ENCODE measurements around the gene VPS33A.
"Not testable (repeated sequence)": the region's sequence is repeated elsewhere in the genome, so short reads cannot be mapped to it uniquely, and the experiment has no call there.

The VPS33A gene

DNA sequence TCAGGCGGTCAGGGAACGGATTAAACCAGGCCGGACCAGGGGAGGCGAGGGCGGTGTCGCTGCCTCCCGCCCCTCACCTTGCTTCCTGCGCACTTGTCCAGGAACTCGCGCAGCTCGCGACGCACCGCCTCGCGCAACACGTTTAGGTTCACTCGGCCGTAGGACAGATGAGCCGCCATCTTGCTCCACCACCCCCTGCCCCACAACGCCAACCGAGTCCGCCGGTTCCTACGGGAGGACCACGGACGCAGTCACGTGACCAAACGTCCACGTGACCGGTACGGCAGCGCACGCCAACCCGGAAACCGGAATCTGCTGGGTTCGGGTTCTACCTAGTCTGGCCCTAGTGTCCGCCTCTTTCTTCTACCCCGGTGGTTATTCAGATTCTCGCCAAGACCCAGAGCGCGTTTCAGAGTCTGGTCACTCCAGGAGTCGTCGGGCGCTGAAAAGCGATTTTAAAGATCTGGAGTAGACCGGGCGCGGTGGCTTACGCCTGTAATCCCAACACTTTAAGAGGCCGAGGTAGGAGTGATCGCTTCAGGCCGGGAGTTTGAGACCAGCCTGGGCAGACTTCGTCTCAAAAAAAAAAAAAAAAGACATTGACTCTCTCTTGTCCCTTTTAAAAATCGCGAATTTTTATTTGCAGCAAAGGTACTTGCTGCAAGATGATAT is at the start of gene VPS33A:
TSS of gene VPS33A (minus strand) at position 265 of the 672 bp plus-strand sequence. CDS start at position 179, 86 bp downstream.
- peak; percentile 82 for DNase-seq

DNA sequence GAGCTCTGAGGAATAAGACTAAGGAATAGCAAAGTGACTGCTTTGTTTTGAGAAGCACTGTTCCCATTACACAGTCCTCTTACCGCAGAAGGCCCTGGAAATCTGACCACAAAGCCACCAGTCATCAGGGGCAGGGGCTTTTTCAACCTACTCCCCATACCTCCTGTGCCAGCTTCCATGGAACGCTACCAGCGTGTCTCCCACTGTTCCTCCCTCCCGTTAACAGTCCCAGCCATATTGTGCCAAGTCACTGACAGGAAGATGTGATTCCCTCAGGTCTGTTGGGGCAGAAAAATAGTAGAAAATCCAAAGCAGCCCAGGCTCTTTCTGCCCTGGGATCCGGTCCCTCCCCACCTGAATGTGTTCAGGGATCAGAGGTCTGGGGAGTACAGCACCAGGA is 46.6 kb upstream of the VPS33A start:
- DNase-seq, result no peak

DNA sequence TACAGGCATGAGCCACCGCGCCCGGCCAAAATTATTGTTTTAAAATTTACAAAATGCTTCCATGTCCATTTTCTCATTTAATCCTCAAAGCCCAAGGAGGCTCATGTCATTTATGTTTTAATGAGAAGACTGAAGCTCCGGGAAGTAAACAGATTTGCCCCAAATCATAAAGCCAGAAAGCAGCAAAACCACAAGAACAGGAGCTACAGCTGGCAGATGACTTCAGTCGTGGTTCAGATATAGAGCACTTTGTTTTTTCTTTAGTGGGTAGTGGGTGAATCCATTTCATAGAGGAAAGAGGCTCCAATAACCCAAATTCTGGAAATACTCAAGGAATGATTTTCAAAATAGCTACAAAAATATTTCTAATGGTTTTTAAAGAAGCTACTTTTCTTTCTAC is 45.4 kb upstream of the VPS33A start:
- no peak for DNase-seq

DNA sequence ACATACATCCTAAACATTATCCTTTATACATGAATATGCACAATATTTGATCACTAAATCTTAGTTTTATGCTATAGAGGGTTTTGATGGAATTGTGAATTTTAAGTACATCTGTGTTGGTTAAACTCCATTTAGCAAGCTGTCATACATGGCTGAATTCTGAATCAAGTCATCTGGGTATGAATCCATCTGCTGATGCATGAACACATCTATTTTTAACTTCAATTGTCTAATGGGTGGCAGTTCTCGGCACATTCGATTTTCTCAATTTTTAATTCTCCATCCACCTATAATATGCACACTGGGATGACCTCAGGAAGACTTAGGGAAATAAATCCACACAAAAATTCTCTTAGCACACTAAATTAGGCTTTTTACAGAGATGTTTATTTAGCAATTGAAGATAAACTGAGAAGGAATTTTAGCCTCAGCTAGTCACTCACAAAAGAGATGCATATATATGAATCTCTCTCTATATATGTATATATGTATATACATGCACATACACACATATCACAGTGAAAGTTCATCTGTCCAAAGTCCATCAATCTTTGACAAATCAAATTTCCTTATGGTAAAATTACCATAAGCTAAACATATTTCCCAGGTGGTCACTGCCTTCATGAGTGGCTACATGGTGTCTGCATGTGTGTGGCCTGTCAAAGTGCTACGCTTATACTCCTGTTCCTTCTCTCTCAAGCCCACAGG is 44.5 kb upstream of the VPS33A start:
- no peak for DNase-seq

DNA sequence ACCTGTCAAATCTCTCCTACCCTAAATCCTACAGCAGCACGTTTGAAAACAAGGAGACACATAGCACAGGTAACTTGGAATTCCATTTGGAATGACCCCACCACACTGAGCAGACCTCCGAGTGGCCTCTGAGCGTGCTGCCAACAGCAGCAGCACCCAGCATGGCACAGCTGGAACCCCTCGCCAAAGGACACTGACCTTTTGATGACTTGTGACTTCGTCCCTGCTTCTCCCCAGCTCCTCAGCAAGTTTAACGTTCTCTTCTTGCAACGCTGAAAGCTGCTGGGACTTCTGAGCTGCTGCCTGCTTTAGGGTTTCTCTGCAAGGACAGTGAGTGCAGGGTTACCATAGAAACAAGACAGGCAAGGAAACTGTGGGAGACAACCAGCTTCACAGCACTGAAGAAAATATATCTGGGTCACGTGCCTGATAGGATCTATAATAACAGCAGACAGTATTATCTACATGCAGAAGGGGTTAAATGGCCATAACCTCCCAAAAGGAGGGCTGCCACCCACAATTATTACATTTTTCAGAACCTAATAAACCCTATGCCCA is 43.3 kb upstream of the VPS33A start:
- DNase-seq, result no peak

DNA sequence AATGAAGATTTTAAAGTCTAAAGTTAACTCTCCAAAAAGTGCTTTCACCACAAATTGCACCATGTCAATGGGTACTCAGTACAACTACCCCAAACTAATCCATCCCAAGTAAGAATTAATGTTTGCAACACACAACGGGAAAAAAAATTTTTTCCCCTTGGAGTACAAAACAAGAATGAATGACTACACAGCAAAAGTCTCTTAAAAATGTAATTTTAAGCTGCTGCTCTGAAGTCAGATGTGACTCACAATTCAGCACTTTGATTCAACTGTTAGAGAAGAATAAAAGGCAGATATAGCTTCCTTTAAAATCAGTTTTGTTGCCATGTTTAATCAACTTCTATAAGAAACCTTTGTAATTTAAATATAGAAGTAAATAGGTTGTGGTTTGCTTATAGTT is 42.5 kb upstream of the VPS33A start:
- DNase-seq, result no peak

DNA sequence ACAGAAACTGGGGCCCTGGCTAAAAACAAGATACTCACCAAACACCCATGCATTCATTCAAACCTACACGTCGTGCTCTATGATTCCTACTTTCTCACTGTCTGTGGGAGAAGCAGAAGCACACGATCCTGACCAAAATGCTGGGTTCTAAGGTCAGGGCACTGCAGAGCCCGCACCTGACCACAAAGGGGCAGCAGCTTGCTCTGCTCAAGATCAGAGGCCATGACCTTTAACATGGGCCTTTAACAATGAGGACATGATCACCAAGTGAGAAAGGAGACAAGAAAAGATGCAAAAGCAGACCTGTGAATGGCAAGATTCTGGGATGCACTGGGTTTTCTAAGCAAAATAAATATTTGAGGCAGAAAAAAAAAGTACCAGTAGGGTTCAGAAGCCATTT is 40.1 kb upstream of the VPS33A start:
- DNase-seq, result no peak

DNA sequence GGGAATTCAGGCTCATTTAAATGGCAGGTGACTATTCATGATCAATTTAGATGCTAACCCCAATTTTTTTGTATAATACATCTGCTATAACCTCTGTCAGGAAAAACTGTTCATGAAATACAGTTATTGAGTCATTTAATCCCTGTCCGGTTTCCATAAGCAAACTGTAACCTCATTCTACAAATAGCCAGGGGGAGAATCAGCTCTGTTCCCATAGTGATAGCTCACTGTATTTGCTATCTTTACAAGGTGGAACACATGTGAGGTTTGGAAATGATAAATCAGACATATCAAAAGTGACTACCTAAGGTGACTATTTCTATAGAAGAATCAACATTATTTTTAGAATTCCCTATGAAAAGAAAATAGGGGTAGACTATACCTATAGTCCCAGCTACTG is 38.6 kb upstream of the VPS33A start:
- no peak for DNase-seq

DNA sequence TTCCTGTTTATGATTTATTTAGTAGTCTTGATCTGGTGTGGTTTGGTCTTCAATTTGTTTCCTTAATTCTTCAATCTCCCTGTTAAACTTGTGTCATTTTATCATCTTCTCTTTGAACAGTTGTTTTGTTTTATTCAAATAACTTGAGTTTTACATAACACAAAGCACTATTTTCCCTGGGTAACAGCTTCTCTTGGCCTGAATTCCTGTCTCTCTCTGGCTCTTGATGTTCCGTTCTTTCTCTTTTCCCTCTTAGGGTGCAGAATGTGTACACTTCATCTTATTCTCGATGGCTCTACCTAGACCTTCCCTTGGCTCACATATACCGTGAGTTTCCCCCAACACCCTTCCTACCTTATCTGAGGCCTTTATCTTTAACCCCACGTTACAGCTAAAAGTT is 36.8 kb upstream of the VPS33A start:
- no peak for DNase-seq

DNA sequence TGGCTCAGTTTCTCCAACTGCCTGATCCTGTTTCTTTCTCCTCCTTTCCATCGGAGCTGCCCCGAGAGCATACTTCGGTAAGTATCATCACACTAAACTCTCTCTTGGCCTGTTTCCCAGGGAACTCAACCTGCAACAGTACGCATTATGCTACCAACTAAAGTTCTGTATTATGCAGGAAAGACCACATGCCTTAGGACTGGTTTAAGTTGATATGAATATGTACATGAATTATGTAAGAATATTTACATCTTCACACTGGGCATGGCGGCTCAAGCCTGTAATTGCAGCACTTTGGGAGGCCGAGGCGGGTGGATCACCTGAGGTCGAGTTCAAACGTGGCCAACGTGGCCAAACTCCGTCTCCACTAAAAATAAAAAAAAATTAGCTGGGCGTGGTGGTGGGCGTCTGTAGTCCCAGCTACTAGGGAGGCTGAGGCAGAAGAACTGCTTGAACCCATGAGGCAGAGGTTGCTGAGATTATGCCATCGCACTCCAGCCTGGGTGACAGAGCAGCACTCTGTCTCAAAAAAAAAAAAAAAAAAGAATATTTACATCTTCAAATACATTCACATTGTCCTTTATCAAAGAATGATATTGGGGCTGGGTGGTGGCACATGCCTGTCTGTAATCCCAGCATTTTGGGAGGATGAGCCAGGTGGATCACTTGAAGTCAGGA is 31.9 kb upstream of the VPS33A start:
- no peak for DNase-seq

DNA sequence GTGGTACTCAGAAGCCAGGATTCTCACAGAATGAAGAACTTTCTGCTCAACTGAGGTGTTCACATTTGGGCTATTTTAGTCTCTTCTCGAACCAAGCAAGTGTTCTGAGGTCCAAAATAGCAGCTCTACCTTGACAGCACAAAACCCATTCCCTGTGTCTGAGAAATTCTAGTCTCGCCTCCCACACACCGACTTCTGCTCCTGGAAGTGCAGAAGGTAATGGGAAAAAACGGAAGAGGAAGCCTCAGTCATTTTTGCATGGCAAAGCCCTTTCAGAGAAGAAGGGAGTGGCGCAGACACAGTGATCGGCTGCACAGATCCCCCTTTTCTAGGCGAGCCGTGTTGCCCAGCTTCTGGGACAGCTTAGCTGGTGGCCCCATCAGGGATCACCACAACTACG is 31.2 kb upstream of the VPS33A start:
- no peak for DNase-seq

DNA sequence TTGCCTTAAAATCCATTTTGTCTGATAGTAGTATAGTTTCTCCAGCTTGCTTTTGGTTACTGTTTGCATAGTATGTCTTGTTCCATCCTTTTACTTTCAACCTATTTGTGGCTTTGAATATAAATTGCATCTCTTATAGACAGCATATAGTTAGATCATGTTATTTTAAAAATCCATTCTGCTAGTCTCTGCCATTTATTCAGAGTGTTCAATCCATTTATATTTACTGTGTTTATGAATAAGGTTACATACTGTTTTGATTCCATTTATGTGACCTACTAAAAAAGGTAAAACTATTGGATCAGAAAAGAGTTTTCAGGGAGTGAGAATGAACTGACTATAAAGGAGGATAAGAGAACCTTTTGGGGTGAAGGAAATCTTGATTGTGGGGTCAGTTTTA is 29.6 kb upstream of the VPS33A start:
- no peak for DNase-seq

DNA sequence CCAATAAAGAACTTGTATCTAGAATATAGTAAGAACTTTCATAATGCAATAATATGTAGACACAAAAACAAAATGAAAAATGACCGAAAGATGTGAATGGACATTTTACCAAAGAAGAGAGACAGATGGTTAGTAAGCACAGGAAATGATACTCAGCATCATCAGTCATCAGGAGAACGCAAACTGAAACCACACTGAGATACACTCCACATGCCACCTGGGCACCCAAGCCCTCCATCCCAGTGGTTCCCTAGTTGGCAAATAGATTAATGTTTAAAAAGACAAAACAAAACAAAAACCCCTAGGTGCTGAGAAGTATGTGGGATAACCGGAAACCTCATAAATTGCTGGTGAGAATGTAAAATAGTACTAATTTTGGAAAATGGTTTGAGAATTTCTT is 26.8 kb upstream of the VPS33A start:
- no peak for DNase-seq

DNA sequence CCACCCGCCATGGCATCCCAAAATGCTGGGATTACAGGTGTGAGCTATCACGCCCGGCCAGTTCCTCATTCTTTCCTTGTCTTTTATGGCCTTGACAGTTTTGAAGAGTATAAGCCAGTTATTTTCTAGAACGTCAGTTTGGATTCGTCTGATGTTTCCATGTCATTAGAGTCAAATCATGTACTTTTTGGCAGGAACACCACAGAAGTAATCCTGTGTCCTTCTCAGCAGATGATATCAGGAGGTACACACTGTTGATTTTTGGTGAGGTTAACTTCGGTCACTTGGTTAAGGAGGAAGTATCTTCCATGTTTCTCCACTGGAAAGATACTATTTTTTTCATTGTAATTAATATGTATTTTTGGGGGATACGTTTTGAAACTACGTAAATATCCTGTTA is 25.1 kb upstream of the VPS33A start:
- no peak for DNase-seq

DNA sequence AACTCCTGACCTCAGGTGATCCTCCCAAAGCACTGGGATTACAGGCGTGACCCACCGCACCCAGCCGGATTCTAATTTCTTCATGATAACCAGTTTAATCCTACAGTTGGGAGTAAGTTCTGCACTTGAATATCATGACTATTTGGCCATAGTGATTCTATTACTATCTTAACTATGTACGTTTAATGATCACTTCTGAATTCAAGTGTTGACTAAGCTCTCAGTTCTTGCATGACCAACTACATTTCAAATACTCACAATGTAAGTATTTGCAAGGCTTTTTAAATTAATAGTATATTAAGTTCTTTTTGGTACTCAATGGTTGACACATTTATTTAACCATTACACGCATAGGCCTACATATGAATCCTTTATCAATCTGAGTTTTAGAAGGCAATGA is 17.4 kb upstream of the VPS33A start:
- DNase-seq, result no peak

DNA sequence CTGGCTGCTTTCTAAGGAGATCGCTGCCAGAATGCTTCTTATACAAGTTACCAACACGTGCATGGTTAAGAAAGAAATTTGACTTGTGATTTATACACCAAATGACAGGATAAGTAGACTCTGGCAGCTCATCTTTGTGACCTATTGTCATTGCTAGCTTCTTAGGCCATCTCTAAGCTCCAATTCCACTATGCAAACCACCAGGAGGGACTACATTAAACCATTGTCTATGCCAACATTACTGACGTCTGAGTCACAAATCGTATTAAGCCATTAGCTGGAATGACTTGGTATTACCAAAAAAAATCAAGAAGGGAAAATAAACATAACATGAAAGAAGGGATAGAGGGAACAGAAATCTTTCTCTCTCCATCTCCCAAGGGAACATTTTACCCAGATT is 15.8 kb upstream of the VPS33A start:
- DNase-seq, result no peak

DNA sequence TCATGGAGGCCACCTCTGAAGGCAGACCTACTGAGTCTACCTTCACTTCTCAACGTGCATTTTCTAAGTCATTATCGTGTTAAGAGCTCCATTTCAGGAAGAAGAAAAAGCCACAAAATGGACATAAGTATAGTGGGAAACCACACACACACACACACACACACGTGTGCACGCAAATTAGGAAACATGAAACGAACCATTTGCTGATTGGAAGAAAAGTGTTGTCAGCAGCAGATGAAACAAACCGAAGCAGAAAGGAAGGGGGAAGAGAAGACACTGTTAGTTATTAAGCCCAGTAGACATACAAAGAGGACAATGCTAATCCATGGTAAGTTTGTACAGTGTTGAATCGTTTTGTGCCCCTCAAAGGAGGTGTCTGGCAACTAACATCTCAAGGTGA is 9.9 kb upstream of the VPS33A start:
- no peak for DNase-seq

DNA sequence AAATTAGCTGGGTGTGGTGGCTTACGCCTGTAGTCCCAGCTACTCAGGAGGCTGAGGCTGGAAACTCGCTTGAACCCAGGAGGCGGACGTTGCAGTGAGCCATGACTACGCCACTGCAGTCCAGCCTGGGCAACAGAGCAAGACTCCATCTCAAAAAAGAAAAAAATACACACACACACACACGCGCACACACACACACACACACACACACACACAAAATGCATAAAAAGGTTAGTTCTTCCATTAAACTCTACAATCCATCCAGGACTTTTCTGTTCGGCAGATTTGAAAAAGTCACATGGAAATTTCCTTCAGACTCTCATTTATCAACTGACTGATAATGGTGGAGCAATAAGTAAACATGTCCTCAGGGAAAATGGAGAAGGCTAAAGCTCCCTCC is 9.2 kb upstream of the VPS33A start:
- DNase-seq, result no peak

DNA sequence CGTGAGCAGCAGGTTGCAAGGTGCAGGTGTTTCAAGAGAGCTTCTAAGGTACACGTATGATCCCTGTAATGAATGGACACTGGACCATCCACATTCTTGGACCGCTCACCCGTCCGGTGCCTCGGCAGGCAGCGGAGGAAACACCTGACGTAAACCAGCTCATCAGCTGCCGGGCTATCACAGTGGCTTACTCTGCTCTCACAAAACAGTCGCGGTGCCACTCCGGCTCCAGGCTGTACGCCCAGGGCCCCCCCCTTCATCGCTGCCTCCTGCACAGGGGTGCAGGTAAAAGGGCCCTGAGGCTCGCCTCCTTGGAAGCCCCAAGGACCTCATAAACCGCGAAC is 436 bp downstream of the VPS33A start:
- DNase-seq, result no peak

DNA sequence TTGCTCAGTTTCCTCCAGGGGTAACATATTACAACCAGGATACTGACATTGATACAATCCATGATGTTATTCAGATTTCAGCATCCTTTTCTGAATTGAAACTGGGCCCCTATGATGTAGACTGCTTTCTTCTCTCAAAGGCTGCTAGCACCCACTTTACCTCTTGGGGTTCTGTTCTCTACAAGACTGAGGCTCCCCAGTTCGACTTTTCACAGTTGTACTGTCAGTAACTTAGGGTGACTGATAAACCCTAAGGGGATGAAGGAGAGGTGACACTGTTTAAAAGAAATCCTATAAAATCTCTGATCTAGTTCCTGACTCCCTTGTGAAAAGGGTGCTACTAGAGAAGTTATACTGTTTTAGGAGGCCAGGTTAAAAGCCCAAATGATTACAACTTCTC is 818 bp downstream of the VPS33A start:
- DNase-seq, result no peak

DNA sequence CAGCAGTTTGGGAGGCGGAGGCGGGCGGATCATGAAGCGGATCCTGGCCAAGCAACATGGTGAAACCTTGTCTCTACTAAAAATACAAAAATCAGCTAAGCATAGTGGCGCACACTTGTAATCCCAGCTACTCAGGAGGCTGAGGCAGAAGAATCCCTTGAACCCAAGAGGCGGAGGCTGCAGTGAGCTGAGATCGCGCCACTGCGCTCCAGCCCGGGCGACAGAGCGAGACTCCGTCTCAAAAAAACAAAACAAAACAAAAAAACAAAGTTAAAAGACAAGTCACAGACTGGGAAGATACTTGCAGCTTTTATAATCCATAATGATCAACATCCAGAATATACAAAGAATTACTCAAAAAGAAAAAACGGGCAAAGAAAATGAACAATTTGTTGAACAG is 5.6 kb downstream of the VPS33A start:
- not testable (repeated sequence) for DNase-seq

DNA sequence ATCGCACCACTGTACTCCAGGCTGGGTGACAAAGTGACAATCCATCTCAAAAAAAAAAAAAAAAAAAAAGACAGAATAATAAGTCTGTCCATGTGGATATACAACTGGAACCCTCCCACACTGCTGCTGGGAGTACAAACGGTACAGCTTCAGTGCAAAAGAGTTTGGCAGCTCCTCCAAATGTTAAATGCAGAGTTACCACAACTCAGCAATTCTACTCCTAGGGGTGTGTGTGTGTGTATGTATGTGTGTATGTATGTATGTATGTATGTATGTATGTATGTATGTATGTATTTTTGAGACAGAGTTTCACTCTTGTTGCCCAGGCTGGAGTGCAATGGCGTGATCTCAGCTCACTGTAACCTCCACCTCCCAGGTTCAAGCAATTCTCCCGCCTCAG is 7.4 kb downstream of the VPS33A start:
- DNase-seq, result not testable (repeated sequence)

DNA sequence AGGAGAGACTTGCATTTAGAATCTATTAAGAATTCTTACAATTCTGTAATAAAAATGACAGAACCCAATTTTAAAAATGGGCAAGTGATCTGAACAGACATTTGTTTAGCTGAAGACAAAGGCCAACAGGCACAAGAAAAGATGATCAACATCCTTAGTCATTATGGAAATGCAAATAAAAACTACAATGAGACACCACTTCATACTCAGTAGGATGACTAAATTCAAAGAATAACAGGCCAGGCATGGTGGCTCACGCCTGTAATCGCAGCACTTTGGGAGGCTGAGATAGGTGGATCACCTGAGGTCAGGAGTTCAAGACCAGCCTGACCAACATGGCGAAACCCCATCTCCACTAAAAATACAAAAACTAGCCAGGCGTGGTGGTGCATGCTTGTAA is 7.8 kb downstream of the VPS33A start:
- DNase-seq, result not testable (repeated sequence)

DNA sequence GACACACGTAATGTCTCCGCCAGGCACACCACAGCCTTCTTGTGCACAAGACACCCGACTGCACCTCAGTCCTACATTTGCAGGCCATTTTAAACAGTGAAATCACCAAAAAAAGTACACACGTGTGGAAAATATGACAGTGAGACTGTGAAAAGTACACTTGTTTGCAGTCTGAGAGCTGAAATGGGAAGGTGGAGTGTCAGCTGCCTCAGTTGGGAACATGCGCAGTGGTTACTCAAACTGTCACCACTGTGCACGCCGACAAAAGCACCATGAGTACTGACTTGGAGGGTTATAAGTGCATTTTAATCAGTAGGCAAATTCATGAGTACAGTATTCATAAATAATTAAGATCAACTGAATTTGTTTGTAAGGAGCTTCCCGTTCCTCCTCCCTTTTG is 15.8 kb downstream of the VPS33A start:
- DNase-seq, result no peak
